Adrenal gland (tissue), 5 donors: ENCODE data around the gene METTL8.
"Not testable (repeated sequence)": the region's sequence is repeated elsewhere in the genome, so short reads cannot be mapped to it uniquely, and the experiment has no call there.

ENCODE experiments used
- CTCF ChIP-seq, 6 experiments: fragments of 450-650 bp in 4 of 6; fragments of 200-600 bp in 2 of 6; sonication (generic) in 1 of 6; IDR thresholded peaks; 1 replicate in 5 of 6; 2 replicates in 1 of 6; pipeline versions ENCODE4 v1.5.1 to v1.8.0; 2016 to 2021; ENCODE audit warnings: antibody characterized with exemption in 6 of 6, mild to moderate bottlenecking in 2 of 6, moderate library complexity in 1 of 6
- POLR2A ChIP-seq, 2 donors: fragments of 450-650 bp; IDR thresholded peaks; one replicate each; pipeline ENCODE4 v1.6.1; 2017; ENCODE audit warnings: antibody characterized with exemption in 2 of 2, mild to moderate bottlenecking in 2 of 2, moderate library complexity in 1 of 2
- donor health status: DM: no; HTN: no; CAD: no.

GRCh38 chr2:171311589-171311988, 122.2 kb downstream of the METTL8 start:
- not testable (repeated sequence) for TF ChIP-seq POLR2A, CTCF (IDR thresholded peaks at IDR 0.05)
